ENCODE measurements around the gene ZNF611.
"Not testable (repeated sequence)": the region's sequence is repeated elsewhere in the genome, so short reads cannot be mapped to it uniquely, and the experiment has no call there.

Gene ZNF611

GRCh38 chr19:52681216-52681615 lies 53.6 kb downstream of the ZNF611 start:
- DNase-seq (ENCODE audit: low spot score): not testable (repeated sequence)

- DNase-seq (ENCODE audit: low spot score): no peak
Observed at GRCh38 chr19:52679598-52679997, 55.2 kb downstream of the ZNF611 start.

GRCh38 chr19:52675239-52675638 lies 59.6 kb downstream of the ZNF611 start:
- DNase-seq (ENCODE audit: low spot score): not testable (repeated sequence)

GRCh38 chr19:52673014-52673413 lies 61.8 kb downstream of the ZNF611 start:
- no peak for DNase-seq (ENCODE audit: low spot score)

GRCh38 chr19:52670046-52670445 lies 64.8 kb downstream of the ZNF611 start:
- DNase-seq (ENCODE audit: low spot score): no peak

- DNase-seq (ENCODE audit: low spot score): no peak
Observed at GRCh38 chr19:52669586-52669985, 65.3 kb downstream of the ZNF611 start.

- no peak for DNase-seq (ENCODE audit: low spot score)
Observed at GRCh38 chr19:52667972-52668371, 66.9 kb downstream of the ZNF611 start.

GRCh38 chr19:52666506-52666905 lies 68.3 kb downstream of the ZNF611 start:
- no peak for DNase-seq (ENCODE audit: low spot score)

GRCh38 chr19:52665529-52665928 lies 69.3 kb downstream of the ZNF611 start:
- DNase-seq (ENCODE audit: low spot score): no peak

GRCh38 chr19:52665027-52665426 lies 69.8 kb downstream of the ZNF611 start:
- DNase-seq (ENCODE audit: low spot score): no peak

- no peak for DNase-seq (ENCODE audit: low spot score)
Observed at GRCh38 chr19:52664461-52664860, 70.4 kb downstream of the ZNF611 start.

GRCh38 chr19:52662631-52663030 lies 72.2 kb downstream of the ZNF611 start:
- DNase-seq (ENCODE audit: low spot score): no peak

GRCh38 chr19:52660981-52661380 lies 73.9 kb downstream of the ZNF611 start:
- no peak for DNase-seq (ENCODE audit: low spot score)

GRCh38 chr19:52659013-52659412 lies 75.8 kb downstream of the ZNF611 start:
- no peak for DNase-seq (ENCODE audit: low spot score)

- DNase-seq (ENCODE audit: low spot score): no peak
Observed at GRCh38 chr19:52658595-52658994, 76.2 kb downstream of the ZNF611 start.

GRCh38 chr19:52653161-52653560 lies 81.7 kb downstream of the ZNF611 start:
- DNase-seq (ENCODE audit: low spot score): no peak

Data from NAMALWA (cell line).